Gastrocnemius medialis (tissue), 4 donors: ENCODE results near the gene LRRC66.

ENCODE experiments used
- POLR2A ChIP-seq, 2 donors: fragments of 450-650 bp; IDR thresholded peaks; one replicate each; pipeline ENCODE4 v1.6.1; 2017; ENCODE audit warnings: antibody characterized with exemption in 2 of 2, mild to moderate bottlenecking in 2 of 2, moderate library complexity in 2 of 2
- TF ChIP-seq, protein P1 (sequence below), 5 experiments: fragments of 450-650 bp in 3 of 5; fragments of 200-600 bp in 2 of 5; sonication (generic) in 2 of 5; IDR thresholded peaks in 4 of 5; conservative IDR thresholded peaks in 1 of 5; 1 replicate in 4 of 5; 2 replicates in 1 of 5; pipeline ENCODE4 v1.5.1; 2016 to 2019; ENCODE audit warnings: antibody characterized with exemption in 5 of 5, mild to moderate bottlenecking in 3 of 5, moderate library complexity in 3 of 5

DNA sequence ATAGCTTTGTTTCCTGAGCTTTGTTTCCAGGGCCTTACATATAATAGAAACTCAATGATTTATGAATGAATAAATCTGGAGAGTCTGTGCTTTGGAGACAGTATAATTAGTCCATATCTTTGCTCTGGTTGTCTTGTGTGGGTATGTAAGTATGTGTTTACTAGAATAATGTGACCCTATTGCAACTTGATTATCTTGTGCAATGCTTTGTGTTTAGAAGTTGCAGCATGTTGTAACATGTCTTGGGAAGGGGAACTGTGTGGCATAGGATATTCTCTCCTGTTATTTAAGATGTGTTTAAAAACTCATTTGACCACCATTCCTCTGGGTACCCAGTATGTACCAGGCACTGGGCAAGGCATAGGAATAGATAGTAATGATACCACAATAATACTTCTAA is 37.0 kb upstream of the LRRC66 start:
- TF ChIP-seq, protein P1, sequence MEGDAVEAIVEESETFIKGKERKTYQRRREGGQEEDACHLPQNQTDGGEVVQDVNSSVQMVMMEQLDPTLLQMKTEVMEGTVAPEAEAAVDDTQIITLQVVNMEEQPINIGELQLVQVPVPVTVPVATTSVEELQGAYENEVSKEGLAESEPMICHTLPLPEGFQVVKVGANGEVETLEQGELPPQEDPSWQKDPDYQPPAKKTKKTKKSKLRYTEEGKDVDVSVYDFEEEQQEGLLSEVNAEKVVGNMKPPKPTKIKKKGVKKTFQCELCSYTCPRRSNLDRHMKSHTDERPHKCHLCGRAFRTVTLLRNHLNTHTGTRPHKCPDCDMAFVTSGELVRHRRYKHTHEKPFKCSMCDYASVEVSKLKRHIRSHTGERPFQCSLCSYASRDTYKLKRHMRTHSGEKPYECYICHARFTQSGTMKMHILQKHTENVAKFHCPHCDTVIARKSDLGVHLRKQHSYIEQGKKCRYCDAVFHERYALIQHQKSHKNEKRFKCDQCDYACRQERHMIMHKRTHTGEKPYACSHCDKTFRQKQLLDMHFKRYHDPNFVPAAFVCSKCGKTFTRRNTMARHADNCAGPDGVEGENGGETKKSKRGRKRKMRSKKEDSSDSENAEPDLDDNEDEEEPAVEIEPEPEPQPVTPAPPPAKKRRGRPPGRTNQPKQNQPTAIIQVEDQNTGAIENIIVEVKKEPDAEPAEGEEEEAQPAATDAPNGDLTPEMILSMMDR (IDR thresholded peaks at IDR 0.05 in 4 of 5, conservative IDR thresholded peaks at IDR 0.05 in 1 of 5) = no peak
- no peak for TF ChIP-seq POLR2A (IDR thresholded peaks at IDR 0.05)
